GM10248 (cell line): ENCODE data around the gene CBLL2.

Experiments used
- CTCF ChIA-PET: fragments of 300-600 bp; sonication (Branson Sonifier 250); formaldehyde crosslinking; extraction: SDS; loops from one replicate; lab custom pipeline; 2021; ENCODE audit warnings: antibody characterized with exemption; lab: Yijun Ruan, JAX
- POLR2A ChIA-PET: fragments of 350-650 bp; sonication (Branson Sonifier 250); formaldehyde crosslinking; extraction: SDS; loops from one replicate; lab custom pipeline; 2020; ENCODE audit warnings: antibody characterized with exemption; lab: Yijun Ruan, JAX
- DNase-seq: peaks from one replicate; pipeline ENCODE4 v3.0.0; 2012; ENCODE audit errors: extremely low spot score
- CTCF ChIP-seq: IDR thresholded peaks from 2 replicates; pipeline ENCODE4 v1.5.1; 2012; ENCODE audit warnings: mild to moderate bottlenecking, low read depth; ENCODE audit errors: extremely low read depth, missing control alignments, control extremely low read depth

CBLL2 gene

GRCh38 chrX:22323541-22323940 lies 50.8 kb downstream of the CBLL2 start:
- CTCF ChIA-PET: no interaction called here
- no peak for TF ChIP-seq CTCF
- no peak for DNase-seq
- POLR2A ChIA-PET: no interaction called here
